RCC 7860 (cell line): ENCODE data around the gene ADAMTS3.

ENCODE experiments used
- DNase-seq: peaks from one replicate; pipeline ENCODE4 v3.0.0-alpha.2; 2015; ENCODE audit warnings: low spot score
- FAIRE-seq: peaks from 2 replicates; lab custom pipeline; 2012; peaks lifted over from hg19 to GRCh38; lab: Jason Lieb, UNC

ADAMTS3 gene

DNA sequence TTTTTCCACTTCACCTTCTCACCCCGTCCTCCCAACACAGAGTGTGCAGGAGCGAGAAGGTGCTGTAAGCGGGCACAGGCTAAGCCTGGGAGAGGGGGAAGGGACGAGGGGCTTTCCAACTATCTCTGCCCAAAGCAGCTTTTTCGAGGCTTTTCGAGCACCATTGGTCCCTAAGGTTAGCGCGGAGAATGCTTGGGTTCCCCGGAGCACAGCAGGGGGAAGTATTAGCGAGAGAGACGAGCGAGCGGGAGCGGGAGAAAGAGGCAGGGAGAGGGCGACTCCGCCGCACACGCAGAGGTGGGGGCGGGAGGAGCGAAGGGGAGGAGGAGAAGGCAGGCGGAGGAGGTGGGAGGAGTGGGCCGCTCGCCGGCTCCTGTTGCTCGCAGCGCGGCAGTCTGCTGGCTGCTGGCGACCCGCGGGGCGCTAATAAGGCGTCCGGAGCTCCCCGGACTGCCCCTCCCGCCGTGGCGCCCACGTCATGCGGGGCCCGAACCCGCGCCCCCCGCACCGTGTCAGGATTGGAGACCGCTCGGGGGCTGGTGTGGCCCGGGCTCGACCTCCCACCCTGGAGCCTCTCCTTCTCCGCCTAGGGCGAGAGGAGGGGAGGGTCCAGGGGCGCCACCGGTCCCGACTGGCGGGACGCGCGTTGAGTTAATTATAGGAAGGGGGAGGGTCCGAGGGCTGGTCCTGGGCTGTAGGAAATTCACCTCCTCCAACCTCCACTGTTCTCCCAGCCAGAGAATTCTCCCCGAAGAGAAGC is at the start of gene ADAMTS3:
ADAMTS3 (minus strand) TSS at position 263 of the 760 bp plus-strand sequence. CDS start 459 bp downstream, outside the sequence.
- no peak for FAIRE-seq
- DNase-seq, result peak; percentile 56

DNA sequence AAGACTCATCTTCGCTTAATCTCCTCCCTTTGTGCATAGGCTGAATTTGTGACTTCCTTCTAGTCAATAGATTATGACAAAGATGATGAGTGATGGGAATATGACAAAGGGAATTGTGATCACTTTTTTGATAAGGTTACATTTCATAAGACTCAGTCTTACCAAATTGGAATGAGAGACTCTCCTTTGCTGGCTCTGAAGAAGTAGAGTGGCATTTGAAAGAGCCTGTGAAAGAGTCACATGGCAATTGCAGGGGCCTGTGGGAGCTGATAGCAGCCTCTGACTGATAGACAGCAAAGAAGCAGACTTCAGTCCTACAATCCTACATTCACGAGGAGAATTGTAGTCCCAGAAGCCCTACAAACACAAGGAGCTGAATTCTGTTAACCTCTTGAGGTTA is 44.9 kb upstream of the ADAMTS3 start:
- DNase-seq, result no peak
- FAIRE-seq, result no peak

DNA sequence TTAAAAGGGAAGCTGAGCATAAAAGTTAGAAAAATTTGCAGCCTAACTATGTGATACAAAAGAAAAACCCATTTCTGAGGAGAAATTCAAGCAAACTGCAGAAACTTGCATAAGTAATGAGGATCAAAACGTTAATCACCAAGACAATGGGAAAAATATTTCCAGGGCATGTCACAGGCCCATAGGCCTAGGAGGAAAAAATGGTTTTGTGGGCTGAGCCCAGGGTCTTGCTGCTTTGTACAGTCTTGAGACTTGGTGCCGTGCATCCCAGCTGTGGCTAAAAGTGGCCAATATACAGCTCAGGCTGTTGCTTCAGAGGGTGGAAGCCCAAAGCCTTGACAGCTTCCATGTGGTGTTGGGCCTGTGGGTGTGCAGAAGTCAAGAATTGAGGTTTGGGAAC is 37.7 kb upstream of the ADAMTS3 start:
- FAIRE-seq, result no peak
- DNase-seq, result no peak

DNA sequence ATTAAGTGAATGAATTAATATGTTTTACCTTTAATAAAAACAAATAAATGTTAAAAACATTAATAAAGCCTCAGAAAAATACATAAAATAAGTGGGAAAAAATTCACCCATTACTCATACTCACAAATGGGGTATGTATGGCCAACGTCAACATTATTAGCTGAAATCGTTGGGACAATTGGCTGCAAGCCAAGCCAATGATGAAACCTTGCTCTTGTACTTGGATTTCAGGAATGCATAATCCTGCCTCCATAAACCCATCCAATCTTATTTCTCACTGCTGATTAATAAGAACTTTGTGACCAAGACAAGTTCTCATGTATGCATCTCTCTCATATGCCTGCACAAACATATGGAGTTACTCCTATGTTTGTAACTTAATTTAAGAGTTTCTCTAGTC is 35.3 kb upstream of the ADAMTS3 start:
- DNase-seq, result no peak

GRCh38 chr4:72602396-72603376 is 33.7 kb upstream of the ADAMTS3 start:
- FAIRE-seq, result no peak
- no peak for DNase-seq

More for the DNA sequence above, 35.3 kb upstream of the ADAMTS3 start:
- no peak for FAIRE-seq

DNA sequence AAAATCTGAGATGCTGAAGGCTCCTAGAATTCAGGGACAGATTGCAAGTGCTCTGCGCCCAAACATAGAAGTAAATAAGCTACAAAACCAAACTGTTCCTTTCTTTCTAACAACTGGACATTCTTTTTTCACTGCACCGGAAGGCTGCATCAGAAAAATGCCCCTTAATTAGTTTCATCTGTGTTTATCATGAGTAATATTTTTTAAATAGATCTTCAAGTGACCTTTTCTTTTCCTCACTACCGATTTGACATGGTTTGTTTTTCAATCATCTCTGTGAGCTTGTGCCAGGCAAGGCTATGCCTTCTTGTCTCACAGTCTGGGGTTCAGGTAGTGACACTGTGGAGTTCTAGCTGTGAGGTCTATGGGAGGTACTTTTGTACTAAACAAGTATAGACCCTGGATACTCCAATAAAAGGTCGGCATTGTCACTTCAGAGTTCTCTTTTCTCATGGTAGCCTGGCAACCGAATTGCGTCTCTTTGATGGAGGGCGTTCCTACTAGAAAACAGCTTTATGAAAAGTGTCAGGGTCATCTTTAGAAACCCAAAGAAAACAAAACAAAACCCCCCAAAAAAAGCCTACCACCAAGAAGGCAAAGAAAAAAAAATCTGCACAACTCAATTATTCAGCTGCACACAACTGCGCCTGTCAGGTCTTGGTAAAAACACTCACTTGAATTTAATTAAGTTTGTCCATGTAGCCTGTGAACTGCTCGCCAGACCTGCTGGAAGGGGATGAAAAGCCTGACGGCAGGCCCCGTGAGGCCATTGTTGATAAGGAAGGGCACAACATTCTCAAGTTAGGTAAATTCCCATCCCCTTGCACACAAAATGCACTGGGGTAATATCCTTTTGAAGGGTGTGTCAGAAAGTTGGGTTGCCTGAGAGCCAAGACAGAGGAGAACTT is 22.8 kb upstream of the ADAMTS3 start:
- DNase-seq (no peak), FAIRE-seq (no peak)

- FAIRE-seq, result no peak
- DNase-seq, result no peak
These were observed 18.3 kb upstream of the ADAMTS3 start for GRCh38 chr4:72587334-72587733.

GRCh38 chr4:72582853-72583252 is 13.8 kb upstream of the ADAMTS3 start:
- FAIRE-seq, result no peak
- no peak for DNase-seq

GRCh38 chr4:72577211-72577610 is 8.2 kb upstream of the ADAMTS3 start:
- FAIRE-seq (peak; percentile 98), DNase-seq (peak; percentile 94)

DNA sequence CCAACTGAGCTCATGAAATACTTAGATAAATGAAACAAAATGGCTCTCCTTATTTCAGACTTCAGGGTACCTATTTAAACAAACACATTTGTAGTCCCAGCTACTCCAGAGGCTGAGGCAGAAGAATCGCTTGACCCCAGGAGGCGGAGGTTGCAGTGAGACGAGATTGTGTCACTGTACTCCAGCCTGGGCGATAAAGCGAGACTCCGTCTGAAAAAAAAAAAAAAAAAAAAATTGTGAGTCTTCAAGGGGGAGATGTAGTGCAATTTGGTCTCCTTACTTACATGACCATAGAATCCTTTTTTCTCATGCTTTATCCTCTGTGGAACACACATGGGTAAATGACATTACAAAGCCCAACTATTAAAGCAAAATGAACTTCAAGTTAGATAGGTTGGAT is 2.3 kb upstream of the ADAMTS3 start:
- DNase-seq, result no peak
- FAIRE-seq, result no peak

GRCh38 chr4:72569719-72570235 is 756 bp upstream of the ADAMTS3 start:
- no peak for FAIRE-seq
- peak; percentile 55 for DNase-seq

DNA sequence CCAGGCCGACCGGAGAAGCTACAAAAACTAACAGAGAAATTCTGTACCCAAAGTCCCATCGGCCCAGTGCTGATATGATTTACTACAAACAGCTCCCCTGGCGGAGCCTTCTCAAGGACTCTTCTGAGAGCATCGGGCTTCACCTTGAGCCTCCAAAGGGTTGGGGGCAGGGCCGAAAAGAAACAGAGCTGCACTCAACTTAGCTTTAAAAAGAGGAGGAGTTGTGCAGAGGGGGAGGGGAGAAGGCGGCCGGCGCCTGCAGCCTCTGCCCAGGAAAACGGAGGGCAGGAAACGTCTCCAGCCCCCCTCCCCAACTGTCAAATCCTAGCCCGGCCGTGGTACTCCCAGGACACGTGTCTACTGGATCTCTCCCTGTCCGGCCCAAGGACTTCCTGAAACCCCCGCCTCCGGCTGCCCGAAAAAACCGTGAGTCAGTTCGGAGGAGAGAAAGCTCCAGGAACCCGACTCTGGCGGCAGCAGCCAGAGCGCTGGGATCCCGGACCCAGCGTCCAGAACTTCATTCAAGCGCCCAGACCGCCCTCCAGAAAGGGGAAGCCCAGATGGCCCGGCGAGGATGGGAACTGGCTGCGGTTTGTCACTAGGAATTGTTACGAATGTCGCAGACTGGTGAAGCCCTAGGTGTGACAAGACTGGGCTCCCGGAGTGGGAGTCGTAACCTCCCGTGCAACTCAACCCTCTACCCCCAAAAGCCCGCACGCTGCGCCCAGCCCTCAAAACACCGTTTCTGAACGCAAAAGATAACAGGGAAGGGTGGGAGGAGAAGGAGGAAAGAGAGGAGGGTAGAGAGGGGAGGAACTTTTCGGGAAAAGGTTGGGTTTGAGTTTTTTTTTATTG is 973 bp downstream of the ADAMTS3 start:
- FAIRE-seq (peak; percentile 85), DNase-seq (peak; percentile 90)

- no peak for FAIRE-seq
- no peak for DNase-seq
These were observed 2.0 kb downstream of the ADAMTS3 start for GRCh38 chr4:72567036-72567435.

- FAIRE-seq, result no peak
- DNase-seq, result no peak
These were observed 2.5 kb downstream of the ADAMTS3 start for GRCh38 chr4:72566464-72566972.

GRCh38 chr4:72564789-72565188 is 4.2 kb downstream of the ADAMTS3 start:
- no peak for FAIRE-seq
- DNase-seq, result no peak

DNA sequence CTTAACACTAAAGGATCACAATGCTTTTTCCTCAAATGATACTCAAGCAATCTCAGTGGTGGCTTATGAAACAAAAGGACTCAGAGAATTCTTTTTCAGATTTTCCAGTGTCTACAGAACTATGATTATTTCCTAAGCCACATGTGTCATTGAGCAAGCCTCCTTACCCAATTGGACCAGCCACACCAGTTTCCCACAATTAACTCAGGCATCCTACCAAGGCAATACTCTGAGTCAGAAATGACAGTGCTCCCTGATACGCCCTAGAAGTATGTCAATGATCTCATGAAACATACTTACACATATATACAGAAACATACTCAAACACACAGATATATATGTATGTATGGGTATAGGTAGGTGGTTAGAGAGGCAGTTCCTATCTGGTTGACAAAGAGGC is 4.8 kb downstream of the ADAMTS3 start:
- peak; percentile 50 for DNase-seq
- FAIRE-seq, result no peak

DNA sequence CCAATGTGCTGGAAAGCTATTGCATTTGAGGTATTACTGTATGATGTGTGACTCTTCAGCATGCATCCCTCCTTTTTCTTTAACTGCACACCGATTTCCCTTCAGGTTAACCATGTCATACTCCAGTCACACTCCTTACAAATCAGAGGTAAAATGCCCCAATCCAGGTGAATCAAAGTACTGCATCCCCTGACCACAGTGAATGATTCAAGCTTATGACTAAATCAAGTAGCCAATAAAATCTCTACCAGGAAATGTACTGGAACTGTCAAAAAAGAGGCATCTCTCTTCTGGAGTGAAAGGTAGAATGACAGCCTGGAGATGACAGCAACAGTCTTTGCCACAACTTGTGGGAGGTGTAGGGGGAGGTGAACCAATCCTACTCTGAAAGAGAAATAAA is 10.4 kb downstream of the ADAMTS3 start:
- FAIRE-seq (no peak), DNase-seq (peak; percentile 23)

DNA sequence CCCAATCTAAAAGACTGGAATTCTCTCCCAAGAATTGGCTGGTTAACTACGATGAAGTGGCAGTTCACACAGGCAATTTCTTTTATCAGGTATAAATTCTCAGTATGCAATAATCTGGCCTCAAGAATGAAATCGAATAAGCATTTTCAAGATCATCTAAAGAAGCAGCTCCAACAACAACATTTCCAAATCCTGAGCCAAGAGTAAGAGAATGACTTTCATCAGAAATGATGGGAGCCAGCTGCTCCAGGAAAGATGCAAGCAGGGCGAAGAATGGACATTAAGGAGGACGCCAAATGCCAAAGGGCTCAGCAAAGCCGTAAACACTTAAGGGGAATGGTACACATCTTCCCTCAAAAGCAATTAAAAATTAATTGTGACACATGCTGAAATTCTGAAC is 12.0 kb downstream of the ADAMTS3 start:
- DNase-seq (no peak), FAIRE-seq (no peak)

DNA sequence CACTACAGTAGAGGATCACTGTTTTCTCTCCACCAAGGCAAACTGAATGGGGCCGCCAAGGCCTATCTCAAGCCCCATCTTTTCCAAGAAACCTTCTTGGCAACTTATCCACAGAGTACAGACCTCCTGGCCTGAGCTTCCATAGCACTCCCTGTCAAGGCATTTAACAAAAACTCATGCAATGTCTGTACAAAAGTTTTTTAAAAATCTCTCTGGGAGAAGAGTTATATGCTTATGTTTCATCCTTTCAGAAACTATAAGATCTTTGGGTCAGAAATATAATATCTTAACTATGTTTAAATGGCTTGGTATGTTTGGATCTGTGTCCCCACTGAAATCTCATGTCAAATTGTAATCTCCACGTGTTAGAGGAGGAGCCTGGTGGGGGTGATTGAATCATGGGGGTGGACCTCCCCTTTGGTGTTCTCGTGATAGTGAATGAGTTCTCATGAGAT is 13.6 kb downstream of the ADAMTS3 start:
- no peak for DNase-seq
- no peak for FAIRE-seq
